Activated CD4-positive, alpha-beta memory T cell treated with anti-CD3 and anti-CD28 coated beads, Interleukin-2, amount 10 ng/mL, durations not matched to agents 7 days and 5 days (primary cell): ENCODE measurements around the gene RASL10A. TPM values are rescaled to one million over a fixed set of nuclear protein-coding genes. Genes with fewer than 3 reads are reported as not detected.

ENCODE experiments used
- CTCF ChIA-PET: fragments of 350-600 bp; sonication (Branson Sonifier 250); formaldehyde crosslinking; loops from one replicate; lab custom pipeline; 2021; ENCODE audit warnings: antibody characterized with exemption, inconsistent platforms; lab: Charles Lee
- POLR2A ChIA-PET: fragments of 350-600 bp; sonication (Branson Sonifier 250); formaldehyde crosslinking; loops from one replicate; lab custom pipeline; 2021; ENCODE audit warnings: antibody characterized with exemption; lab: Charles Lee
- DNase-seq: peaks from one replicate; pipeline ENCODE4 v3.0.0-alpha.2; 2020
- H3K27ac Mint-ChIP-seq: one replicate; pipeline ENCODE4 v1.8.0; 2021; ENCODE audit warnings: mild to moderate bottlenecking, mixed read lengths
- H3K27me3 Mint-ChIP-seq: one replicate; pipeline ENCODE4 v1.8.0; 2021; ENCODE audit warnings: mixed read lengths
- H3K36me3 Mint-ChIP-seq: one replicate; pipeline ENCODE4 v1.8.0; 2021; ENCODE audit warnings: low read depth, mixed read lengths
- H3K4me1 Mint-ChIP-seq: one replicate; pipeline ENCODE4 v1.8.0; 2021; ENCODE audit warnings: mixed read lengths
- H3K4me3 Mint-ChIP-seq: one replicate; pipeline ENCODE4 v1.8.0; 2021; ENCODE audit warnings: mild to moderate bottlenecking, mixed read lengths
- H3K9me3 Mint-ChIP-seq: one replicate; pipeline ENCODE4 v1.8.0; 2021; ENCODE audit warnings: mixed read lengths
- total RNA-seq, 2 experiments: library from RNA; stranded (reverse); gene quantifications; one replicate each; pipeline ENCODE4 v1.2.3, GENCODE V29; 2021

The RASL10A gene
- total RNA-seq, 2 experiments from 2014 or later: 0.38 to 0.78 TPM

DNA sequence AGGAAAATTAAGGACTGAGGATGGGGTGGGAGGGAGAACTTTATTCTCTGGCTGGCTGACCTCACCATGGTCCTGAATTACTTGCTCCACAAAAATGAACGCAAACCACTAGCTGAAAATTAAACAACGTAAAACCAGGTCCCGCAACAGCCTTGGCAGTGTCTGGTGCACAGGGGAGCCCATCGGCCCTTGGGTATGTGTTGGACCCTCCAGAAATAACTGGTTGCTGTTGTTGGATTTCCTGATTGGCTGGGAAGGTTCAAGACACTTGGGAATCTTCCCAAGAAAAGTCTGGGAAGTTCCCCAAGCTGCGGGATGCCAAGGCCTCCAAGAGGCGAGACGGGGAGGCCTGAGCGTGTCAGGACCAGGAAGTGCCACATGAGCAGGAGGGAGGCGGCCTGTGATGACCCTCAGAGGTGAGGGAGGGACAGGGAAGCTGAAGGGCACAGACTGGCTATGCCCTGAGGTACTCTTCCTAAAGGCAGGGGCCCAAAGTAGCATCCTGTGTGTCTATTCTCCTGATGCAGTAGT lies 10.4 kb upstream of the RASL10A start:
- Mint-ChIP-seq H3K9me3 (no peaks in the 10 kb centered on the region), H3K27ac (no peak overlapping the region), H3K36me3 (no peaks in the 10 kb centered on the region), H3K27me3 (no peaks in the 10 kb centered on the region), H3K4me1 (no peaks in the 10 kb centered on the region), H3K4me3 (no peak overlapping the region)
- POLR2A ChIA-PET: interaction anchor here (1.4 kb wide), 1 partner anchor 9 kb away, joined by 5 read pairs; no protein-coding TSS in a partner anchor
- DNase-seq: no peak
- CTCF ChIA-PET: no interaction called here

DNA sequence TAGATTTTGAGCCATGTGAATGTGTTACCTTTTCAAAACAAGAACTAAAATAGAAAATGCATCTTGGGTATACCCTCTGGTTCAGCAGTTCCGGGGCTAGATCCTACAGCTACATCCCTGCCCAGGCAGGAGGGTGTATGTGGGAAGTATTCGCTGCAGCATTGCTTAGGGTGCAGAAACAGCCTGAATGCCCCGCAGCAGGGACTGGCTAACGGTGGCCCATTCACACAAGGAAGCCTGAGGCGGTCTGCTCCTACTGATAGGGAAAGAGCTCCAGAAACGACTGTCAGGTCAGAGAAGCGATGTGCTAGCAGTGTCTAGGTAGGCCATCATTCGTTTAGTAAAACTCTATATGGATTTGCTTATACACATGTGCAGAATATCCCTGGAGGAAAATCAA lies 9.9 kb upstream of the RASL10A start:
- no peak for DNase-seq
- H3K4me3 Mint-ChIP-seq: no peak overlapping the region
- H3K27ac Mint-ChIP-seq: no peak overlapping the region
- no peaks in the 10 kb centered on the region for H3K9me3 Mint-ChIP-seq
- no peaks in the 10 kb centered on the region for H3K4me1 Mint-ChIP-seq
- CTCF ChIA-PET: no interaction called here
- H3K27me3 Mint-ChIP-seq: no peaks in the 10 kb centered on the region
- POLR2A ChIA-PET: interaction anchor here (1.4 kb wide), 1 partner anchor 8 kb away, joined by 5 read pairs; no protein-coding TSS in a partner anchor
- H3K36me3 Mint-ChIP-seq: no peaks in the 10 kb centered on the region

DNA sequence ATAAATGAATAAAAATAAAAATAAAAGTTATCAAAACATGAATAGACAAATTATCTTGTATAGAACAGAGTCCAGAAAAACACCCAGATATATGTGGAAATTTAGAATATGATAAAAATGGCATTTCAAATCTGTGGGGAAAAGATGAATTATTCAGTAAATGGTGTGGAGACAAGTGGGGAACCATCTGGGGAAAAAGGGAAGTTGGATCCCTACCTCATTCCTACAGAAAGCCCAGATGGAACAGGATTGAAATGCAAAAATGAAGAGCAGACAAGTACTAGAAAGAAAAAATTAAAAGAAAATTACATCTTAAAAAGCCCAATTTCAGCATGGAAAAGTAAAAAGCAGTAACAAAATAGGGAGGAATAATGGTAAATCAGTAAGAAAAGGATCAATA lies 8.1 kb upstream of the RASL10A start:
- no peaks in the 10 kb centered on the region for H3K27me3 Mint-ChIP-seq
- H3K36me3 Mint-ChIP-seq: no peaks in the 10 kb centered on the region
- no peak for DNase-seq
- no peaks in the 10 kb centered on the region for H3K4me1 Mint-ChIP-seq
- no peaks in the 10 kb centered on the region for H3K9me3 Mint-ChIP-seq
- CTCF ChIA-PET: interaction anchor here (1.4 kb wide), 1 partner anchor 10 kb away, joined by 7 read pairs; no protein-coding TSS in a partner anchor
- H3K27ac Mint-ChIP-seq: no peak overlapping the region
- no peak overlapping the region for H3K4me3 Mint-ChIP-seq
- POLR2A ChIA-PET: interaction anchor here (0.9 to 1.4 kb wide), 2 partner anchors 9 to 10 kb away, joined by 3 to 4 read pairs; no protein-coding TSS in a partner anchor

DNA sequence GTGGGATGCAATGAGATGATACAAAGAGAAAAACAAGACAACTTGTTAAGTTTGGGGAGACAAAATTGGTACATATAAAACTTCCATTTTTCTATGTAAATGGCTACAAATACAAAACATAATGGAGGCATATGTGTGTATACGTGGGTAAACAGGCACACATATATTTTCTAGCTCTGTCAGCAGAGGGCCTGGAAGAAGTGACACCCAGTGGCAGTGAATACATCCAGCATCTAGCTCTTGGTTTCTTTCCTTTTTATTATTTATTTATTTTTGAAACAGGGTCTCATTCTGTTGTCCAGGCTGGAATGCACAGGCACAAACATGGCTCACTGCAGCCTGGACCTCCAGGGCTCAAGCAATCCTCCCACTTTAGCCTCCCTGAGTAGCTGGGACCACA lies 5.0 kb upstream of the RASL10A start:
- ChIA-PET POLR2A (interaction anchor here (1.2 to 2.3 kb wide), 3 partner anchors 14 to 19 kb away, joined by 3 to 5 read pairs (median 4); partner anchors contain the start of gene GAS2L1), CTCF (interaction anchor here (0.9 to 1.1 kb wide), 3 partner anchors 8 to 14 kb away, joined by 3 to 5 read pairs (median 4); partner anchors contain the start of gene GAS2L1)
- no peak for DNase-seq
- Mint-ChIP-seq H3K4me3 (no peak overlapping the region), H3K4me1 (peaks cover 2% of the 10 kb centered on the region), H3K36me3 (no peaks in the 10 kb centered on the region), H3K27me3 (peaks cover 18% of the 10 kb centered on the region), H3K27ac (no peak overlapping the region), H3K9me3 (no peaks in the 10 kb centered on the region)

DNA sequence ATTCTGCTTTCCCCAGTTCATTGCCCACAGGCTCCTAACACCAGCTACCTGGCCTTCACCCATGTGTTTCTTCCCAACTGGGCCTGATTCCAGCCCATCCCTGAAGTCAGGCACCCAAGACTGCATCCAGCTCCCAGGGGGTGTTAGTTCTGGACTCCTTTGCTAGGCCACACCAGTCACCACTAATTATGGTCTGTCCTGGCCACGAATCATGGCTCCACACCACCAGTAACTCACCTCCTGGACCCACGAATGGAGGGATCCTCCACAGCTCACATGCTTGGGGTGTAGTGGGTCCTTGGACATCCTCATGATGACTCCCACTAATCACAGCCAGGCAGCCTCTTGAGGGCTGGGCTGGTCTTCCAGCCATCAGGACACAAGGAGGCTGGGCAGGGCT lies 3.6 kb upstream of the RASL10A start:
- peaks cover 10% of the 10 kb centered on the region for H3K4me1 Mint-ChIP-seq
- ChIA-PET CTCF (no interaction called here), POLR2A (no interaction called here)
- peaks cover 4% of the 10 kb centered on the region for H3K36me3 Mint-ChIP-seq
- H3K9me3 Mint-ChIP-seq: no peaks in the 10 kb centered on the region
- H3K27ac Mint-ChIP-seq: no peak overlapping the region
- no peak for DNase-seq
- H3K4me3 Mint-ChIP-seq: no peak overlapping the region
- peaks cover 26% of the 10 kb centered on the region for H3K27me3 Mint-ChIP-seq

DNA sequence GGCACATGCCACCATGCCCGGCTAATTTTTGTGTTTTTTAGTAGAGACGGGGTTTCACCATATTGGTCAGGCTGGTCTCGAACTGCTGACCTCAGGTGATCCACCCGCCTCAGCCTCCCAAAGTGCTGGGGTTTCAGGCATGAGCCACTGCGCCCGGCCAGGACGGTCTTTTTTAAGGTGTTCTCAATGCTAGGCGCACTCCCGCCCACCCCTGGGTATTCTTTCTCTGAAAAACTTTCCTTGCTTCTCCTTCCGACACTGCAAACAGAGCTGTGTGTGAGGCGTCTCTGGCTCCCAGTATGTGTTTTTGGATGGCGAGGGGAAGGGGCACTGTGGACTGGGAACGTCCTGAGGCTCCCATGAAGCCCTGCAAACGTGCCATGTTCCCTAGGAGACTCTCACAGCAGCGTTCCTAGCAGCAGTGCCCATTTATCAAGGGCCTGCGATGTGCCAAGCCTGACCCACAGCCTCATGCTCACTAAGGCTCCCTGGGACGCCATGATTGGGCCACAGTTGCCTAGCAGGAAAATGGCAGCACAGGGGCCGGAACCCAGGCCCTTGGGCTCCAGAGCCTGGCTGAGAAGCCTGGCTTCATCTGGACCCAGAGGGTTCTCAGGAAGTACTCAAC lies 2.4 kb upstream of the RASL10A start:
- peaks cover 37% of the 10 kb centered on the region for H3K27me3 Mint-ChIP-seq
- ChIA-PET CTCF (interaction anchor here (1.4 kb wide), 1 partner anchor 15 kb away, joined by 3 read pairs; no protein-coding TSS in a partner anchor), POLR2A (interaction anchor here (1.0 to 2.0 kb wide), 3 partner anchors 8 to 15 kb away, joined by 3 to 7 read pairs (median 5); no protein-coding TSS in a partner anchor)
- H3K27ac Mint-ChIP-seq: no peak overlapping the region
- H3K9me3 Mint-ChIP-seq: no peaks in the 10 kb centered on the region
- DNase-seq: no peak
- no peak overlapping the region for H3K4me3 Mint-ChIP-seq
- H3K4me1 Mint-ChIP-seq: peaks cover 21% of the 10 kb centered on the region
- peaks cover 4% of the 10 kb centered on the region for H3K36me3 Mint-ChIP-seq

DNA sequence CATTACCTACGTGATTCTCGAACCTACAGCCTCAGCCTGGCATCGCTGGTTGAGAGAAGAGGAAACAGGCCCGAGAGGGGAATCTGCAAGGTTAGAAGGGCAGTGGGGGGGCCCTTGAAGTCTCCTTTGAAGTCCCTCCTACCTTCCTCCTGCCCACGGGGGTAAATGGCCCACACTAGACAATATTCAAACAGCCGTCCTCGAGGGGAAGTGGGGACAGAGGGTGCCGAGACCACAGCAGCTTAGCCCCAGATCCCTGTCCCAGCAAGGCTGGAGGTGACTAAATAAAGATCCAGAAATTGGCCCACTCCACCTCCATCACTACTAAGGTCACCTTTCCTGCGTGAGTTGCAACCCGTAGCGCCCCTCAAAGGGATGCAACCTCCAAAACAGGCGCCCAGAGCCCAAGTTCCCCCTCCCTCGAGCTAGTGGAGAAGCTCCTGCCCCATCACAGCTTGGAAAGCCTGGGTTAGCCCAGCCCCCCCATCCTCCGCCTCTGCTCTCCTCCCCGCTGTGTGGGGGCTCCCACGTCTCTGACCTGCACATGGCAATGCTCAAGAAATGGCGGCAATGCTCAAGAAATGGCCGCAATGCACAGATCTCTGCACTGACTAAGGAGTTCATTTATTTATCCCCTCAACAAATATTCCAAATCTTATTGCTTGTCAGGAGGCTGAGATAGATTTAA lies 788 bp upstream of the RASL10A start:
- no peaks in the 10 kb centered on the region for H3K9me3 Mint-ChIP-seq
- H3K4me1 Mint-ChIP-seq: peaks cover 28% of the 10 kb centered on the region
- no peak for DNase-seq
- peaks cover 4% of the 10 kb centered on the region for H3K36me3 Mint-ChIP-seq
- H3K27ac Mint-ChIP-seq: no peak overlapping the region
- H3K4me3 Mint-ChIP-seq: peak overlapping the region; percentile 32
- POLR2A ChIA-PET: interaction anchor here (0.7 to 2.0 kb wide), 6 partner anchors 10 to 70 kb away, joined by 3 to 7 read pairs (median 4); partner anchors contain the start of genes EWSR1 and RHBDD3
- CTCF ChIA-PET: interaction anchor here (0.9 to 1.4 kb wide), 3 partner anchors 10 to 71 kb away, joined by 3 read pairs; no protein-coding TSS in a partner anchor
- H3K27me3 Mint-ChIP-seq: peaks cover 46% of the 10 kb centered on the region

DNA sequence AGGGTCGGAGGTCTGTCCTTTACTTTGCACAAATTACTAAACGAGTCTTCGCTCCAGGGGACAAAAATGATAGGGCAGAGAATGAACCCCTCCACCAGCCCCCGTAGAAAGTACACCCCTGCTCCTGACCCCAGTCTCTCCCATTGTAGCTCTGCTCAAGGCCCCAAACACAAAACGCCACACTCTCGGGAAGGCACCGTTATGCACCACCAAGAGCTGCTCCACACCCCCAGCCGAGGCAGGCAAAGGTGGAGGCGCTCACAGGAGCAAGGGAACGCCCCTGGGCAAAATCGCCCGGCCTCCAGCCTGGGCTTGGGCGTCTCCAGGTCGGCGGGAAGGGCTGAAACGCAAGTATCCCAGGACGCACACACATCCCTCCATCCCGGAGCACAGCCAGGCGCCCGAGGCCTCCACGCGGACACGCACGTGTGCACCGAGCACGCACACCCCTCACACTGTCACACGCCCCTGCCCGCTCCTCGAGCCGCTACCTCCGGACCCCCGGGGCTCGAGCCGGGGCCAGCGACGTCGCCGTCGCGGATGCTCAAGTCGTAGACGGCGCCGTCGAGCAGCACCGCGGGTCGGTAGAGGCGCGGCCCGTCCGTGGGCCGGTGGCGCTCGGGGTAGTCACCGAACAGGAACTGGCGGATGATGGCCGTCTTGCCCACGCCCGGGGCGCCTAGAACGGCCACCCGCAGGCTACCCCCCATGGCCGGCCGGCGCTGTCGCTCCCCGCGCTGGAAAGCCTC lies 786 bp downstream of the RASL10A start:
- ChIA-PET POLR2A (interaction anchor here (1.0 to 1.5 kb wide), 2 partner anchors 9 kb away, joined by 3 read pairs; partner anchors contain the start of gene GAS2L1), CTCF (interaction anchor here (0.6 to 1.6 kb wide), 2 partner anchors 8 to 308 kb away, joined by 6 to 7 read pairs; no protein-coding TSS in a partner anchor)
- DNase-seq: no peak
- peaks cover 4% of the 10 kb centered on the region for H3K36me3 Mint-ChIP-seq
- peaks cover 46% of the 10 kb centered on the region for H3K27me3 Mint-ChIP-seq
- H3K4me1 Mint-ChIP-seq: peaks cover 39% of the 10 kb centered on the region
- H3K9me3 Mint-ChIP-seq: no peaks in the 10 kb centered on the region
- no peak overlapping the region for H3K27ac Mint-ChIP-seq
- peak overlapping the region; percentile 13 for H3K4me3 Mint-ChIP-seq

DNA sequence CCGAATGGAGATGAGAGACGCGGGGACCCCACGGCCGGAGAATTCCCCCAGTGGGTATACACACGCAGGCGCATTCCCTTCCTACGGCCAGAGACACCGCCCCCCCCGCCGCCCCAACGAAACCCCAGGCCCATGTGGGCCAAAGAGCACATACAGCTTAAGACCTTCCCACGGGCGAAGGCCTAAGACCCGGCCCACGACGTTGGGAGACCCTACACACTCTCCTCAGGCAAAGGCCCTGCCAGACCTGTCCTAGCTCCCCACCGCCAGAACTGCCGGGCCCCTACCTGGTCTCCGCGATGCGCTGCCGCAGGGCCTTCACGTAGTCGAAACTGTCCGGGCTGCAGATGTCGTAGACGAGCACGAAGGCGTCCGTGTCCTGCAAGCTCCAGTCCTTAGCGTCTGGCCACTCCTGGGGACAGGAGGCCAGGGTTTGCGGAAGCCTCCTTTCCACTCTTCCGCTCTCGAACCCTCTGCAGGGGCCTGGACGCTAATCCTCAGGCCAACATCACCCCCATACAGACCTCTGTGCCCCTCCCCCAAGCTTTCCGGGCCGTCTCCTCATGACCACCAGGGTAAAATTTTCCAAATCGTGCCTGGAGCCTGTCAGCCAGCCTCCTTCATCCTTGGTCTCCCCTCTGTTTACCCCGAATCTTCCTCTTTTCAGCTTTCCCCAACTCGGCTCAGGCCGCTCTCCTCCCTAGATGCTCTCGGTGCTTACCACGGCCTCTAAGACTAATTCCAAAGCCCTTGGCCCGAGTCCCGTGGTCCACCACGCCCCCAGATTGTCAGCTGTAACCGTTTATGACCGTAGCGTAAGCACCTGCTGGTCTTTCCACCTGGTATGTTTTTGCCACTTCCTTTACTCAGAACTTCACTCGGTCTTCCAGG lies 1.7 kb downstream of the RASL10A start:
- no peaks in the 10 kb centered on the region for H3K9me3 Mint-ChIP-seq
- DNase-seq: no peak
- peaks cover 4% of the 10 kb centered on the region for H3K36me3 Mint-ChIP-seq
- ChIA-PET CTCF (interaction anchor here (0.6 to 1.8 kb wide), 6 partner anchors 7 to 44 kb away, joined by 3 to 7 read pairs (median 4); no protein-coding TSS in a partner anchor), POLR2A (interaction anchor here (0.6 to 1.5 kb wide), 6 partner anchors 8 to 240 kb away, joined by 3 to 5 read pairs (median 3); partner anchors contain the start of genes GAS2L1 and THOC5)
- peaks cover 46% of the 10 kb centered on the region for H3K27me3 Mint-ChIP-seq
- H3K27ac Mint-ChIP-seq: no peak overlapping the region
- peak overlapping the region; percentile 13 for H3K4me3 Mint-ChIP-seq
- H3K4me1 Mint-ChIP-seq: peaks cover 48% of the 10 kb centered on the region

DNA sequence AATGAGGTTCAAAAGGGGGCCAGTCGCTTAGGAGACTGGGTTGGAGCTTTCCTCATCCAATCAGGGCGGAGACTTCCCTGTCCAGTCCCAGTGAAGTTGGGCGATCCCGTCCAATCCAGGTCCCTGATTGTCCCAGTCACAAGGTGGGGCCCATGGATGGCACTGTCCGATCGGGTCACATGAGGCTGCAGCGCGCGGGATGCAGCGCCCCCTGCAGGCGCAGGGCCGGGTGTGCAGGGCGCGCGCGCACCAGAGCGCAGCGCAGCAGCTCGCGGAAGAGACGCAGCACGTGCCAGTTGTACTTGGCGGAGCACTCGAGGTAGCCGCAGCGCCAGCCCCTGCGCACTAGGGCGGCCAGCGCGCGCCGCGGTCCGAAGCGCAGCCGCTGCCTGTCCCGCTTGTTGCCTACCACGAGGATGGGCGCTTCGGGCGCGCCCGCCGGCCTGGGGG lies 2.3 kb downstream of the RASL10A start:
- POLR2A ChIA-PET: interaction anchor here (0.6 to 1.5 kb wide), 6 partner anchors 10 to 291 kb away, joined by 3 to 5 read pairs (median 3); partner anchors contain the start of genes NF2 and THOC5
- no peak overlapping the region for H3K4me3 Mint-ChIP-seq
- CTCF ChIA-PET: interaction anchor here (0.6 to 1.8 kb wide), 8 partner anchors 8 to 44 kb away, joined by 3 to 7 read pairs (median 5); no protein-coding TSS in a partner anchor
- peaks cover 46% of the 10 kb centered on the region for H3K27me3 Mint-ChIP-seq
- peaks cover 7% of the 10 kb centered on the region for H3K36me3 Mint-ChIP-seq
- no peaks in the 10 kb centered on the region for H3K9me3 Mint-ChIP-seq
- H3K27ac Mint-ChIP-seq: no peak overlapping the region
- peaks cover 55% of the 10 kb centered on the region for H3K4me1 Mint-ChIP-seq
- peak; percentile 51 for DNase-seq
